ENCODE data around the gene CSH1. TPM values are rescaled to one million over a fixed set of nuclear protein-coding genes. Genes with fewer than 3 reads are reported as not detected.
A peak's percentile ranks its signal among the peaks of the same experiment; 100 is the strongest.
"Not testable (repeated sequence)": the region's sequence is repeated elsewhere in the genome, so short reads cannot be mapped to it uniquely, and the experiment has no call there.

The CSH1 gene
- not detected for total RNA-seq (ENCODE audit: unreplicated experiment)
- long read RNA-seq, result 0 reads

GRCh38 chr17:63896524-63897354 is at the start of gene CSH1:
TSS of gene CSH1 (minus strand) at chr17:63896574. CDS start at chr17:63896511, 63 bp downstream.
- not testable (repeated sequence) for H3K9me3 Mint-ChIP-seq (ENCODE audit: unreplicated experiment); H3K4me3 Mint-ChIP-seq (ENCODE audit: unreplicated experiment); H3K27me3 Mint-ChIP-seq (ENCODE audit: unreplicated experiment); H3K4me1 Mint-ChIP-seq (ENCODE audit: unreplicated experiment); DNase-seq (ENCODE audit: low spot score); H3K27ac Mint-ChIP-seq (ENCODE audit: unreplicated experiment); H3K36me3 Mint-ChIP-seq (ENCODE audit: low read depth, unreplicated experiment)

- Mint-ChIP-seq H3K27ac (ENCODE audit: unreplicated experiment) (no peak overlapping the region), H3K27me3 (ENCODE audit: unreplicated experiment) (peaks cover 11% of the 10 kb centered on the region), H3K9me3 (ENCODE audit: unreplicated experiment) (no peaks in the 10 kb centered on the region), H3K4me3 (ENCODE audit: unreplicated experiment) (no peak overlapping the region), H3K4me1 (ENCODE audit: unreplicated experiment) (no peaks in the 10 kb centered on the region), H3K36me3 (ENCODE audit: low read depth, unreplicated experiment) (no peaks in the 10 kb centered on the region)
- TF ChIP-seq CTCF (IDR thresholded peaks at IDR 0.05; ENCODE audit: unreplicated experiment), result no peak
- DNase-seq (ENCODE audit: low spot score), result no peak
Observed at GRCh38 chr17:63945784-63946439, 49.5 kb upstream of the CSH1 start.

GRCh38 chr17:63944736-63945499 is 48.5 kb upstream of the CSH1 start:
- H3K4me3 Mint-ChIP-seq (ENCODE audit: unreplicated experiment), result no peak overlapping the region
- no peak overlapping the region for H3K27ac Mint-ChIP-seq (ENCODE audit: unreplicated experiment)
- no peaks in the 10 kb centered on the region for H3K9me3 Mint-ChIP-seq (ENCODE audit: unreplicated experiment)
- no peaks in the 10 kb centered on the region for H3K36me3 Mint-ChIP-seq (ENCODE audit: low read depth, unreplicated experiment)
- H3K27me3 Mint-ChIP-seq (ENCODE audit: unreplicated experiment), result peaks cover 13% of the 10 kb centered on the region
- DNase-seq (ENCODE audit: low spot score), result no peak
- no peaks in the 10 kb centered on the region for H3K4me1 Mint-ChIP-seq (ENCODE audit: unreplicated experiment)
- no peak for TF ChIP-seq CTCF (IDR thresholded peaks at IDR 0.05; ENCODE audit: unreplicated experiment)

DNA sequence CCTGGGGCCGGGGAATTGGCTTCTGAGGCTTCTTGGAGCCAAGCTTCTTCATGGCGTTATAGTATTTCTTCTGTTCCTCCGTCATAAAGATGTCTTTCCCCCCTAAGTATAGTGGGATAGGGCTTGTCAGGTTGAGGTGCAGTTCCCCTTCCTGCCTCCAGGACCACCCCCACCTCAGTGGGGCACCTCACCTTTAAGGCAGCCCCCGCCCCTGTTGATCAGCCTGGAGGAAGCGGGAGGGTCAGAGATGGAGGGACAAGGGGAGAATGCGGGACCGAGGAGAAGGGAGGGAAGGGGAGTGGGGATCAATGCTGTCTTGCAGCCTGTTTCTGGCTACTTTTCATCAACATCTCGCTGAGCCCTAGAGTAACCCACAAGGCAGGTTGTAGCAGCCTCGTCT is 47.4 kb upstream of the CSH1 start:
- H3K9me3 Mint-ChIP-seq (ENCODE audit: unreplicated experiment), result peaks cover 3% of the 10 kb centered on the region
- DNase-seq (ENCODE audit: low spot score), result no peak
- TF ChIP-seq CTCF (IDR thresholded peaks at IDR 0.05; ENCODE audit: unreplicated experiment), result peak; percentile 58
- H3K27me3 Mint-ChIP-seq (ENCODE audit: unreplicated experiment), result peaks cover 20% of the 10 kb centered on the region
- H3K36me3 Mint-ChIP-seq (ENCODE audit: low read depth, unreplicated experiment), result peaks cover 6% of the 10 kb centered on the region
- peaks cover 10% of the 10 kb centered on the region for H3K4me1 Mint-ChIP-seq (ENCODE audit: unreplicated experiment)
- no peak overlapping the region for H3K27ac Mint-ChIP-seq (ENCODE audit: unreplicated experiment)
- H3K4me3 Mint-ChIP-seq (ENCODE audit: unreplicated experiment), result no peak overlapping the region

- TF ChIP-seq CTCF (IDR thresholded peaks at IDR 0.05; ENCODE audit: unreplicated experiment), result no peak
- Mint-ChIP-seq H3K4me3 (ENCODE audit: unreplicated experiment) (no peak overlapping the region), H3K27ac (ENCODE audit: unreplicated experiment) (no peak overlapping the region), H3K4me1 (ENCODE audit: unreplicated experiment) (peaks cover 12% of the 10 kb centered on the region), H3K36me3 (ENCODE audit: low read depth, unreplicated experiment) (peaks cover 6% of the 10 kb centered on the region), H3K27me3 (ENCODE audit: unreplicated experiment) (peaks cover 22% of the 10 kb centered on the region), H3K9me3 (ENCODE audit: unreplicated experiment) (peaks cover 3% of the 10 kb centered on the region)
- no peak for DNase-seq (ENCODE audit: low spot score)
Observed at GRCh38 chr17:63942309-63942985, 46.1 kb upstream of the CSH1 start.
